ENCODE measurements around the gene NFKBIE.

The NFKBIE gene

GRCh38 chr6:44306710-44307109 is 41.4 kb upstream of the NFKBIE start:
- Histone ChIP-seq H3K36me3 (ENCODE audit: control insufficient read depth in 5 of 5, insufficient read depth in 5 of 5, low read length in 5 of 5) (peaks cover 7 to 94% (median 91%) of the 10 kb centered on the region in 5 donors), H3K9me3 (ENCODE audit: control insufficient read depth in 5 of 5, low read length in 5 of 5) (no peaks in the 10 kb centered on the region), H3K4me3 (ENCODE audit: low read depth in 1 of 5, low read length in 5 of 5) (no peak overlapping the region), H3K27ac (ENCODE audit: low read depth, low read length) (no peak overlapping the region), H3K9ac (ENCODE audit: low read length in 5 of 5) (no peak overlapping the region), H3K27me3 (ENCODE audit: control insufficient read depth in 5 of 5, insufficient read depth in 4 of 5, low read length in 5 of 5) (no peaks in the 10 kb centered on the region), H3K4me1 (ENCODE audit: control insufficient read depth in 5 of 5, insufficient read depth in 5 of 5, low read length in 5 of 5) (peaks cover 0 to under 1% (median 0%) of the 10 kb centered on the region in 5 donors)

GRCh38 chr6:44305200-44305725 is 39.9 kb upstream of the NFKBIE start:
- no peaks in the 10 kb centered on the region for H3K4me1 ChIP-seq (ENCODE audit: control insufficient read depth in 5 of 5, insufficient read depth in 5 of 5, low read length in 5 of 5)
- H3K4me3 ChIP-seq (ENCODE audit: low read depth in 1 of 5, low read length in 5 of 5) = no peak overlapping the region
- no peak overlapping the region for H3K27ac ChIP-seq (ENCODE audit: low read depth, low read length)
- H3K27me3 ChIP-seq (ENCODE audit: control insufficient read depth in 5 of 5, insufficient read depth in 4 of 5, low read length in 5 of 5) = no peaks in the 10 kb centered on the region
- peaks cover 4 to 96% (median 94%) of the 10 kb centered on the region in 5 donors for H3K36me3 ChIP-seq (ENCODE audit: control insufficient read depth in 5 of 5, insufficient read depth in 5 of 5, low read length in 5 of 5)
- no peaks in the 10 kb centered on the region for H3K9me3 ChIP-seq (ENCODE audit: control insufficient read depth in 5 of 5, low read length in 5 of 5)
- H3K9ac ChIP-seq (ENCODE audit: low read length in 5 of 5) = no peak overlapping the region

GRCh38 chr6:44304282-44305199 is 39.2 kb upstream of the NFKBIE start:
- Histone ChIP-seq H3K9me3 (ENCODE audit: control insufficient read depth in 5 of 5, low read length in 5 of 5) (no peaks in the 10 kb centered on the region), H3K4me1 (ENCODE audit: control insufficient read depth in 5 of 5, insufficient read depth in 5 of 5, low read length in 5 of 5) (no peaks in the 10 kb centered on the region), H3K9ac (ENCODE audit: low read length in 5 of 5) (no peak overlapping the region), H3K27ac (ENCODE audit: low read depth, low read length) (no peak overlapping the region), H3K27me3 (ENCODE audit: control insufficient read depth in 5 of 5, insufficient read depth in 4 of 5, low read length in 5 of 5) (no peaks in the 10 kb centered on the region), H3K4me3 (ENCODE audit: low read depth in 1 of 5, low read length in 5 of 5) (no peak overlapping the region), H3K36me3 (ENCODE audit: control insufficient read depth in 5 of 5, insufficient read depth in 5 of 5, low read length in 5 of 5) (peaks cover under 1 to 91% (median 89%) of the 10 kb centered on the region in 5 donors)

- Histone ChIP-seq H3K4me3 (ENCODE audit: low read depth in 1 of 5, low read length in 5 of 5) (no peak overlapping the region), H3K9me3 (ENCODE audit: control insufficient read depth in 5 of 5, low read length in 5 of 5) (no peaks in the 10 kb centered on the region), H3K9ac (ENCODE audit: low read length in 5 of 5) (no peak overlapping the region), H3K27ac (ENCODE audit: low read depth, low read length) (no peak overlapping the region), H3K27me3 (ENCODE audit: control insufficient read depth in 5 of 5, insufficient read depth in 4 of 5, low read length in 5 of 5) (no peaks in the 10 kb centered on the region), H3K36me3 (ENCODE audit: control insufficient read depth in 5 of 5, insufficient read depth in 5 of 5, low read length in 5 of 5) (peaks cover 0 to 84% (median 82%) of the 10 kb centered on the region in 5 donors), H3K4me1 (ENCODE audit: control insufficient read depth in 5 of 5, insufficient read depth in 5 of 5, low read length in 5 of 5) (no peaks in the 10 kb centered on the region)
Measured at GRCh38 chr6:44303842-44304241, 38.5 kb upstream of the NFKBIE start.

GRCh38 chr6:44302856-44303255 is 37.5 kb upstream of the NFKBIE start:
- H3K9ac ChIP-seq (ENCODE audit: low read length in 5 of 5) = no peak overlapping the region
- no peak overlapping the region for H3K27ac ChIP-seq (ENCODE audit: low read depth, low read length)
- H3K4me1 ChIP-seq (ENCODE audit: control insufficient read depth in 5 of 5, insufficient read depth in 5 of 5, low read length in 5 of 5) = peaks cover 1 to 4% (median 3%) of the 10 kb centered on the region in 5 donors
- H3K27me3 ChIP-seq (ENCODE audit: control insufficient read depth in 5 of 5, insufficient read depth in 4 of 5, low read length in 5 of 5) = peaks cover 0 to 4% (median 2%) of the 10 kb centered on the region in 5 donors
- no peaks in the 10 kb centered on the region for H3K9me3 ChIP-seq (ENCODE audit: control insufficient read depth in 5 of 5, low read length in 5 of 5)
- H3K4me3 ChIP-seq (ENCODE audit: low read depth in 1 of 5, low read length in 5 of 5) = no peak overlapping the region
- H3K36me3 ChIP-seq (ENCODE audit: control insufficient read depth in 5 of 5, insufficient read depth in 5 of 5, low read length in 5 of 5) = peaks cover 0 to 79% (median 78%) of the 10 kb centered on the region in 5 donors

GRCh38 chr6:44301782-44302564 is 36.6 kb upstream of the NFKBIE start:
- H3K9me3 ChIP-seq (ENCODE audit: control insufficient read depth in 5 of 5, low read length in 5 of 5) = no peaks in the 10 kb centered on the region
- peaks cover 1 to 12% (median 11%) of the 10 kb centered on the region in 5 donors for H3K4me1 ChIP-seq (ENCODE audit: control insufficient read depth in 5 of 5, insufficient read depth in 5 of 5, low read length in 5 of 5)
- peaks cover 0 to 70% (median 69%) of the 10 kb centered on the region in 5 donors for H3K36me3 ChIP-seq (ENCODE audit: control insufficient read depth in 5 of 5, insufficient read depth in 5 of 5, low read length in 5 of 5)
- no peak overlapping the region for H3K9ac ChIP-seq (ENCODE audit: low read length in 5 of 5)
- no peak overlapping the region for H3K4me3 ChIP-seq (ENCODE audit: low read depth in 1 of 5, low read length in 5 of 5)
- no peak overlapping the region for H3K27ac ChIP-seq (ENCODE audit: low read depth, low read length)
- peaks cover 4 to 10% (median 6%) of the 10 kb centered on the region in 5 donors for H3K27me3 ChIP-seq (ENCODE audit: control insufficient read depth in 5 of 5, insufficient read depth in 4 of 5, low read length in 5 of 5)

GRCh38 chr6:44301106-44301505 is 35.8 kb upstream of the NFKBIE start:
- Histone ChIP-seq H3K36me3 (ENCODE audit: control insufficient read depth in 5 of 5, insufficient read depth in 5 of 5, low read length in 5 of 5) (peaks cover 0 to 61% (median 61%) of the 10 kb centered on the region in 5 donors), H3K4me3 (ENCODE audit: low read depth in 1 of 5, low read length in 5 of 5) (no peak overlapping the region), H3K4me1 (ENCODE audit: control insufficient read depth in 5 of 5, insufficient read depth in 5 of 5, low read length in 5 of 5) (peaks cover 1 to 16% (median 13%) of the 10 kb centered on the region in 5 donors), H3K9ac (ENCODE audit: low read length in 5 of 5) (no peak overlapping the region), H3K9me3 (ENCODE audit: control insufficient read depth in 5 of 5, low read length in 5 of 5) (no peaks in the 10 kb centered on the region), H3K27me3 (ENCODE audit: control insufficient read depth in 5 of 5, insufficient read depth in 4 of 5, low read length in 5 of 5) (peaks cover 12 to 19% (median 15%) of the 10 kb centered on the region in 5 donors), H3K27ac (ENCODE audit: low read depth, low read length) (no peak overlapping the region)

- peaks cover 18 to 25% (median 20%) of the 10 kb centered on the region in 5 donors for H3K27me3 ChIP-seq (ENCODE audit: control insufficient read depth in 5 of 5, insufficient read depth in 4 of 5, low read length in 5 of 5)
- no peaks in the 10 kb centered on the region for H3K9me3 ChIP-seq (ENCODE audit: control insufficient read depth in 5 of 5, low read length in 5 of 5)
- H3K9ac ChIP-seq (ENCODE audit: low read length in 5 of 5) = no peak overlapping the region
- no peak overlapping the region for H3K27ac ChIP-seq (ENCODE audit: low read depth, low read length)
- H3K36me3 ChIP-seq (ENCODE audit: control insufficient read depth in 5 of 5, insufficient read depth in 5 of 5, low read length in 5 of 5) = peaks cover 0 to 54% (median 53%) of the 10 kb centered on the region in 5 donors
- H3K4me1 ChIP-seq (ENCODE audit: control insufficient read depth in 5 of 5, insufficient read depth in 5 of 5, low read length in 5 of 5) = peaks cover 1 to 16% (median 13%) of the 10 kb centered on the region in 5 donors
- no peak overlapping the region for H3K4me3 ChIP-seq (ENCODE audit: low read depth in 1 of 5, low read length in 5 of 5)
Measured at GRCh38 chr6:44300292-44300823, 35.0 kb upstream of the NFKBIE start.

- H3K27ac ChIP-seq (ENCODE audit: low read depth, low read length) = no peak overlapping the region
- H3K9me3 ChIP-seq (ENCODE audit: control insufficient read depth in 5 of 5, low read length in 5 of 5) = no peaks in the 10 kb centered on the region
- H3K9ac ChIP-seq (ENCODE audit: low read length in 5 of 5) = no peak overlapping the region
- H3K4me1 ChIP-seq (ENCODE audit: control insufficient read depth in 5 of 5, insufficient read depth in 5 of 5, low read length in 5 of 5) = peaks cover 1 to 16% (median 13%) of the 10 kb centered on the region in 5 donors
- H3K4me3 ChIP-seq (ENCODE audit: low read depth in 1 of 5, low read length in 5 of 5) = no peak overlapping the region
- peaks cover 0 to 39% (median 38%) of the 10 kb centered on the region in 5 donors for H3K36me3 ChIP-seq (ENCODE audit: control insufficient read depth in 5 of 5, insufficient read depth in 5 of 5, low read length in 5 of 5)
- H3K27me3 ChIP-seq (ENCODE audit: control insufficient read depth in 5 of 5, insufficient read depth in 4 of 5, low read length in 5 of 5) = peaks cover 25 to 33% (median 28%) of the 10 kb centered on the region in 5 donors
Measured at GRCh38 chr6:44298864-44299263, 33.5 kb upstream of the NFKBIE start.

All from subcutaneous abdominal adipose tissue (tissue), 5 donors.